Mesenchymal stem cell (in vitro differentiated cells and primary cell): ENCODE measurements around the gene OCIAD1.
"Not testable (repeated sequence)": the region's sequence is repeated elsewhere in the genome, so short reads cannot be mapped to it uniquely, and the experiment has no call there.

Experiments used
- DNase-seq: peaks from one replicate; pipeline ENCODE4 v3.0.0-alpha.2; 2013
- H2AFZ ChIP-seq: one replicate; pipeline ENCODE4 v1.6.1; 2013; ENCODE audit warnings: low read depth, mild to moderate bottlenecking, control low read depth, inconsistent platforms, low read length, moderate library complexity
- H2AK5ac ChIP-seq: 2 replicates; pipeline ENCODE4 v1.6.1; 2013; ENCODE audit warnings: low read length, moderate library complexity, mild to moderate bottlenecking, inconsistent platforms; ENCODE audit not compliant: severe bottlenecking
- H2BK120ac ChIP-seq: one replicate; pipeline ENCODE4 v1.6.1; 2013; ENCODE audit warnings: low read depth, mild to moderate bottlenecking, inconsistent platforms, low read length, moderate library complexity
- H2BK12ac ChIP-seq, 2 experiments: one replicate each; pipeline ENCODE4 v1.6.1; 2013; ENCODE audit warnings: inconsistent platforms in 2 of 2, low read length in 2 of 2, mild to moderate bottlenecking in 2 of 2, moderate library complexity in 2 of 2, control low read depth in 1 of 2
- H2BK15ac ChIP-seq: one replicate; pipeline ENCODE4 v1.6.1; 2013; ENCODE audit warnings: mild to moderate bottlenecking, low read depth, inconsistent platforms; ENCODE audit not compliant: poor library complexity, severe bottlenecking
- H2BK5ac ChIP-seq: 2 replicates; pipeline ENCODE4 v1.6.1; 2013; ENCODE audit warnings: low read depth, mild to moderate bottlenecking, low read length, control low read depth, inconsistent platforms; ENCODE audit not compliant: poor library complexity, severe bottlenecking
- H3K14ac ChIP-seq, 2 experiments: one replicate each; pipeline ENCODE4 v1.6.1; 2013; ENCODE audit warnings: inconsistent platforms in 2 of 2, low read length in 2 of 2, control low read depth in 1 of 2, mild to moderate bottlenecking in 1 of 2, moderate library complexity in 1 of 2
- H3K18ac ChIP-seq, 2 experiments: one replicate each; pipeline ENCODE4 v1.6.1; 2013; ENCODE audit warnings: inconsistent platforms in 2 of 2, low read length in 2 of 2, control low read depth in 1 of 2, low read depth in 1 of 2, mild to moderate bottlenecking in 1 of 2
- H3K23ac ChIP-seq, 2 experiments: one replicate each; pipeline ENCODE4 v1.6.1; 2013; ENCODE audit warnings: inconsistent platforms in 2 of 2, low read length in 2 of 2, mild to moderate bottlenecking in 2 of 2, moderate library complexity in 2 of 2, control low read depth in 1 of 2
- H3K27ac ChIP-seq: 2 replicates; pipeline ENCODE4 v1.5.1; 2013; ENCODE audit warnings: mild to moderate bottlenecking, moderate library complexity, low read length, control low read depth, inconsistent platforms; ENCODE audit not compliant: poor library complexity, severe bottlenecking
- H3K27me3 ChIP-seq, 2 experiments: 2 replicates each; pipeline versions ENCODE4 v1.6.1 to v1.7.0; 2013; ENCODE audit warnings: low read length in 2 of 2, mild to moderate bottlenecking in 2 of 2, moderate library complexity in 2 of 2, control low read depth in 1 of 2, inconsistent platforms in 1 of 2; ENCODE audit not compliant: control insufficient read depth in 1 of 2, insufficient read depth in 1 of 2
- H3K36me3 ChIP-seq, 2 experiments: 2 replicates each; pipeline versions ENCODE4 v1.6.1 to v1.7.0; 2013; ENCODE audit warnings: low read length in 2 of 2, control low read depth in 1 of 2, inconsistent platforms in 1 of 2, low read depth in 1 of 2, mild to moderate bottlenecking in 1 of 2; ENCODE audit not compliant: insufficient read depth in 2 of 2, control insufficient read depth in 1 of 2
- H3K4ac ChIP-seq, 2 experiments: one replicate each; pipeline ENCODE4 v1.6.1; 2013; ENCODE audit warnings: inconsistent platforms in 2 of 2, low read length in 2 of 2, mild to moderate bottlenecking in 2 of 2, moderate library complexity in 2 of 2, control low read depth in 1 of 2, low read depth in 1 of 2
- H3K4me1 ChIP-seq: 2 replicates; pipeline ENCODE4 v1.6.1; 2013; ENCODE audit warnings: low read depth, low read length, control low read depth; ENCODE audit not compliant: control insufficient read depth, insufficient read depth
- H3K4me2 ChIP-seq: 2 replicates; pipeline ENCODE4 v1.6.1; 2013; ENCODE audit warnings: low read length, mild to moderate bottlenecking, inconsistent platforms; ENCODE audit not compliant: poor library complexity, severe bottlenecking
- H3K4me3 ChIP-seq, 2 experiments: 2 replicates each; pipeline versions ENCODE4 v1.5.1 to v1.7.0; 2013; ENCODE audit warnings: low read length in 2 of 2, mild to moderate bottlenecking in 2 of 2, control low read depth in 1 of 2, low read depth in 1 of 2; ENCODE audit not compliant: insufficient read depth in 1 of 2
- H3K79me1 ChIP-seq: replicated peaks from 2 replicates; pipeline ENCODE4 v1.6.1; 2013; ENCODE audit warnings: mild to moderate bottlenecking, control low read depth, low read length, inconsistent platforms; ENCODE audit not compliant: poor library complexity, severe bottlenecking
- H3K9ac ChIP-seq: 2 replicates; pipeline ENCODE4 v1.7.0; 2013; ENCODE audit warnings: mild to moderate bottlenecking, low read length, moderate library complexity
- H3K9me3 ChIP-seq: 2 replicates; pipeline ENCODE4 v1.7.0; 2013; ENCODE audit warnings: mild to moderate bottlenecking, low read length; ENCODE audit not compliant: control insufficient read depth
- H4K8ac ChIP-seq: one replicate; pipeline ENCODE4 v1.6.1; 2013; ENCODE audit warnings: inconsistent platforms, mild to moderate bottlenecking, low read length, moderate library complexity
- H4K91ac ChIP-seq: one replicate; pipeline ENCODE4 v1.6.1; 2013; ENCODE audit warnings: mild to moderate bottlenecking, low read length, inconsistent platforms
- WGBS: methylation state at CpG from one replicate; pipeline ENCODE4 v1.1.7; 2013; ENCODE audit warnings: mixed read lengths; 5-methylcytosine and 5-hydroxymethylcytosine counted together

The OCIAD1 gene

GRCh38 chr4:48816971-48817370 is 13.9 kb upstream of the OCIAD1 start:
- H3K4me2 ChIP-seq, result no peak overlapping the region
- H2BK5ac ChIP-seq, result no peak overlapping the region
- 92% methylated on average over 6 of the region's 6 CpGs for WGBS
- no peak for DNase-seq
- no peak overlapping the region for H3K18ac ChIP-seq
- no peaks in the 10 kb centered on the region for H3K4me1 ChIP-seq
- H4K8ac ChIP-seq, result no peak overlapping the region
- H3K23ac ChIP-seq, result no peak overlapping the region
- no peak overlapping the region for H3K4ac ChIP-seq
- H2BK12ac ChIP-seq, result no peak overlapping the region
- H3K27me3 ChIP-seq, result peaks cover 3 to 14% of the 10 kb centered on the region in 2 experiments
- H3K4me3 ChIP-seq, result no peak overlapping the region
- no peak overlapping the region for H3K9ac ChIP-seq
- H3K27ac ChIP-seq, result no peak overlapping the region
- H3K36me3 ChIP-seq, result no peaks in the 10 kb centered on the region
- H4K91ac ChIP-seq, result no peak overlapping the region
- H3K79me1 ChIP-seq, result no peaks in the 10 kb centered on the region
- H3K9me3 ChIP-seq, result no peaks in the 10 kb centered on the region
- no peak overlapping the region for H2AFZ ChIP-seq
- no peak overlapping the region for H3K14ac ChIP-seq
- H2AK5ac ChIP-seq, result no peak overlapping the region
- no peak overlapping the region for H2BK15ac ChIP-seq
- no peak overlapping the region for H2BK120ac ChIP-seq

DNA sequence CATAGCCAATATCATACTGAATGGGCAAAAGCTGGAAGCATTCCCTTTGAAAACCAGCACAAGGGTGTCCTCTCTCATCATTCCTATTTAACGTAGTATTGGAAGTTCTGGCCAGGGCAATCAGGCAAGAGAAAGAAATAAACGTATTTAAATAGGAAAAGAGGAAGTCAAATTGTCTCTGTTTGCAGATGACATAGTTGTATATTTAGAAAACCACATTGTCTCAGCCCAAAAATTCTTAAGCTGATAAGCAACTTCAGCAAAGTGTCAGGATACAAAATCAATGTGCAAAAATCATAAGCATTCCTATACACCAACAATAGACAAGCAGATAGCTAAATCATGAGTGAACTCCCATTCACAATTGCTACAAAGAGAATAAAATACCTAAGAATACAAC is 9.5 kb upstream of the OCIAD1 start:
- H3K23ac ChIP-seq, H2BK120ac ChIP-seq, H3K79me1 ChIP-seq, H3K4me3 ChIP-seq, H2AFZ ChIP-seq, H3K4me2 ChIP-seq, H3K4me1 ChIP-seq, H3K36me3 ChIP-seq, DNase-seq, H3K9ac ChIP-seq, H4K91ac ChIP-seq, H3K18ac ChIP-seq, H3K27ac ChIP-seq, H4K8ac ChIP-seq, H2BK12ac ChIP-seq, H3K14ac ChIP-seq, H3K9me3 ChIP-seq, H2AK5ac ChIP-seq, H2BK5ac ChIP-seq, H2BK15ac ChIP-seq, H3K4ac ChIP-seq: not testable (repeated sequence)
- peaks cover 3 to 12% of the 10 kb centered on the region in 2 experiments for H3K27me3 ChIP-seq
- WGBS, result no CpG with 5 or more reads among the region's 2 CpGs

DNA sequence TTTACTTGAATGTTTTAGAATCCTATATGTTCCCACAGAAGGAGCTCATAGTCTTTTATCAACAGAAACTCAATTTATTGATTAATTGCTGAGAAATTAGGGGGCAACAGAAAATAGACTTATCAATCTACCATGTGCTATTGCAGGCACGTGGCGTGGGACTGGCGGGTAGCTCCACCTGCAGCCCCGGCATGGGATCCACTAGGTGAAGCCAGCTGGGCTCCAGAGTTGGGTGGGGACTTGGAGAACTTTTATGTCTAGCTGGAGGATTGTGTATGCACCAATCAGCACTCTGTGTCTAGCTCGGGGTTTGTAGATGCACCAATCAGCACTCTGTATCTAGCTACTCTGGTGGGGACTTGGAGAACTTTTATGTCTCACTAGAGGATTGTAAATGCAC is 3.3 kb upstream of the OCIAD1 start:
- no peak overlapping the region for H2BK120ac ChIP-seq
- H4K91ac ChIP-seq, result no peak overlapping the region
- no peak overlapping the region for H3K4me2 ChIP-seq
- no peak overlapping the region for H3K23ac ChIP-seq
- no peak overlapping the region for H3K4me3 ChIP-seq
- H3K14ac ChIP-seq, result no peak overlapping the region
- no peaks in the 10 kb centered on the region for H3K9me3 ChIP-seq
- H2BK15ac ChIP-seq, result no peak overlapping the region
- no peaks in the 10 kb centered on the region for H3K27me3 ChIP-seq
- no peak overlapping the region for H3K27ac ChIP-seq
- no peak overlapping the region for H4K8ac ChIP-seq
- H3K4ac ChIP-seq, result no peak overlapping the region
- no peak overlapping the region for H3K9ac ChIP-seq
- no peak overlapping the region for H3K18ac ChIP-seq
- WGBS, result 85% methylated on average over 5 of the region's 5 CpGs
- DNase-seq, result no peak
- no peak overlapping the region for H2BK5ac ChIP-seq
- H3K36me3 ChIP-seq, result peaks cover 0 to 1% of the 10 kb centered on the region in 2 experiments
- no peak overlapping the region for H2AK5ac ChIP-seq
- H3K79me1 ChIP-seq, result no peaks in the 10 kb centered on the region
- no peak overlapping the region for H2BK12ac ChIP-seq
- no peaks in the 10 kb centered on the region for H3K4me1 ChIP-seq
- no peak overlapping the region for H2AFZ ChIP-seq

DNA sequence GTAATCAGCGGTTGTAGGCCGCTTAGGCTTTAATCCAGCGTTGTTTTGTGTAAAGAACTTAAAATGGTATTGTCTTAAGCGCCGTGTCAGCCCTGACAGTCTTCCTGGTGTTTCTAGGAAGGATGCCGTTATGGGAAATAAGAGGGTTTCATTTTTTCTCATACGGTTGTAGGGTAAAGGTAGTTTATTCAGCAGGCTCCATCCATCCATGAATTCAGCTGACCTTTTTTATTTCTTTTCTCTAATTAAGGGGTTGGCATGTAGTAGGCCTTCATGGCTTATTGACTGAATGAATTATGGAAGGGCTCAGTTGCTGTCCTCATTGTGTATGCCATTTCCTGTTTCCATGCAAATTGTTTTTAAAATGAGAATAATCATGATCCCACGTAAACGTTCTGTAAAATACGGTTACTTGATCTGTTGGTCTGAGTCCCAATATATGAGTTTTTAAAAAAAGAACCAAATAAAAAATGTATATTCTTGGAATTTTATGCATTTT is 693 bp downstream of the OCIAD1 start:
- 1% methylated on average over 6 of the region's 10 CpGs for WGBS
- Histone ChIP-seq H3K79me1 (peaks cover 6% of the 10 kb centered on the region), H2AFZ (peak overlapping the region; percentile 56), H4K8ac (peak overlapping the region; percentile 99), H3K23ac (peak overlapping the region in 1 of 2 experiments; percentile 63), H3K4me2 (peak overlapping the region; percentile 13), H2BK5ac (peak overlapping the region; percentile 49), H3K14ac (peak overlapping the region in 1 of 2 experiments; percentile 96), H3K27me3 (no peaks in the 10 kb centered on the region), H3K4me3 (peak overlapping the region; percentile 89 to 98), H4K91ac (peak overlapping the region; percentile 97), H3K18ac (peak overlapping the region; percentile 98 to 99), H2BK120ac (peak overlapping the region; percentile 75), H3K4ac (peak overlapping the region; percentile 97 to 98), H2BK15ac (peak overlapping the region; percentile 73), H3K27ac (peak overlapping the region; percentile 80), H3K4me1 (peaks cover 3% of the 10 kb centered on the region), H2BK12ac (peak overlapping the region in 1 of 2 experiments; percentile 12), H3K9ac (peak overlapping the region; percentile 99), H2AK5ac (peak overlapping the region; percentile 50), H3K9me3 (no peaks in the 10 kb centered on the region), H3K36me3 (peaks cover 13 to 35% of the 10 kb centered on the region in 2 experiments)
- DNase-seq, result no peak
